ENCODE results near the gene USP6NL.
A peak's percentile ranks its signal among the peaks of the same experiment; 100 is the strongest.
"Not testable (repeated sequence)": the region's sequence is repeated elsewhere in the genome, so short reads cannot be mapped to it uniquely, and the experiment has no call there.

USP6NL gene

DNA sequence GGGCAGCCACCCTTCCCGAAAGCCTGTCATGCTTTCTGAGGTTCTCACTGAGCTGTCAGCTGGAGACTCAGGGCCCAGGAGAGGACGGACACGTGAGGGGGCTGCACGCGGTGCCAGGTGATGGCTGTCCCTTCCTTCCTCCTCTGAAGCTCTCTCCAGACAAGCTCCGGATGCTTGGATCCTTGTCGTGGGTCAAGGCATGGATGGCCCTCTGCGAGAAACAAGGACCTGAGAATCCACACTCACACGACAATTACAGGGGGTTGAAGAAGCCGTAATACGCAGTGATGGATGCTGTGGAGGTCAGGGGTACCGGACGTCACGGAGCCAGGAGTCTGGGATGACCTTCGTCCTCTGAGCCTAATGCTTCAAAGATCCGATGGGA lies 170.3 kb downstream of the USP6NL start:
- no peak for DNase-seq

DNA sequence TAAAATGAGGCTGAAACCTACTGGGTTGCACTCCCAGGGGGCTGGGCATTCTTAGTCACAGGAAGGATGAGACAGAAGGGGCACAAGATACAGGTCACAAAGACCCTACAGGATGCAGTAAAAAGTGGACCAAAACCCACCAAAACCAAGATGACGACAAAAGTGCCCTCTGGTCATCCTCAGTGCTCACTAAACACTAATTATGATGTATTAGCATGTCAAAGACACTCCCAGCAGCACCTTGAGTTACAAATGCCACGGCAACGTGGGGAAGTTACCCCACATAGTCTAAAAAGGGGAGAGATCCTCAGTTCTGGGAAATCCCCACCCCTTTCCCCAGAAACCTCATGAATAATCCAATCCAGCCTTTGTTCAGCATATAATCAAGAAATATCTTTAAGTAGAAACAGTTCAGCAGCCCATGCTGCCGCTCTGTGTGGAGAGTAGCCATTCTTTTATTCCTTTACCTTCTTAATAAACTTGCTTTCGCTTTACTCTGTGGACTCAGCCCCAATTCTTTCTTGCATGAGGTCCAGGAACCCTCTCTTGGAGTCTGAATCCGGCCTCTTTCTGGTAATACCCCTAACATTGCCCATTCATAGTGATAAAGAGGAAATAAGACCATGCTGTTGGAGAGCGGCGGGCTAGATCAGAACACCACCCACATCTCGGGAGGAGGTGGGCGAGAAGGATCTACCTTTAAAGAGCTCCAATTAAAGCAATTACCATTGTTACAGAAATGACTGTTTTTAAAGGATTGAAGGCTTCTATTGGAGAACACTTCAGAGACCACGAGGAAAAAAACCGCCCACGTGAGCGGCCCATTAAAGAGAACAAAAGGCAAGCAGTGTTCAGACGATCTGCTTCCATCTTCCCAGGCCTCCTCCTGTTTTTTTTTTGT lies 170.9 kb downstream of the USP6NL start:
- peak; percentile 5 for DNase-seq

DNA sequence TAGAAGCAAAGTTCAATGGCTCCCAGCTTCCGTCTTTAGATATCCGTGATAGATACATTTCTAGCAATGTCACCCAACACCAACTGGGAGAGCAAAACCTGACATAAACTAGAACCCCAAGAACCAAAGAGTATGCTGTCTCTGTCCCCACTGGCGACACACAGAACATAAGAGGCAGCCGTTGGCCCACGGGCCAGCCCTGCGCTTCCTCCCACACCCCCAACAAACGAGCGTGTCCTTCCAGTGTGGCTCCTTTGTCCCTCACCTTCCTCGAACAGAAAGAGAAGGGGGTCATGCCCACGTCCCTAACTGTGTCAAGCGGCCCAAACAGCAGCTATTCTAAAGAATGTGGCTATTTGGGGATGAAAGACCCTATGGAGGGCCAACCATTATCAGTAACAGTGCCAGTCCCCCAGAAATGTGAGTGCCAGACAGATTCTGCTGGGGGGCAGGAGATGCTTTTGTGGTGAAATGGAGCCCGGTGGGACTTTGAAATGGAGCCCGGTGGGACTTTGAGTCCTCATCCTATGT lies 171.9 kb downstream of the USP6NL start:
- no peak for DNase-seq

DNA sequence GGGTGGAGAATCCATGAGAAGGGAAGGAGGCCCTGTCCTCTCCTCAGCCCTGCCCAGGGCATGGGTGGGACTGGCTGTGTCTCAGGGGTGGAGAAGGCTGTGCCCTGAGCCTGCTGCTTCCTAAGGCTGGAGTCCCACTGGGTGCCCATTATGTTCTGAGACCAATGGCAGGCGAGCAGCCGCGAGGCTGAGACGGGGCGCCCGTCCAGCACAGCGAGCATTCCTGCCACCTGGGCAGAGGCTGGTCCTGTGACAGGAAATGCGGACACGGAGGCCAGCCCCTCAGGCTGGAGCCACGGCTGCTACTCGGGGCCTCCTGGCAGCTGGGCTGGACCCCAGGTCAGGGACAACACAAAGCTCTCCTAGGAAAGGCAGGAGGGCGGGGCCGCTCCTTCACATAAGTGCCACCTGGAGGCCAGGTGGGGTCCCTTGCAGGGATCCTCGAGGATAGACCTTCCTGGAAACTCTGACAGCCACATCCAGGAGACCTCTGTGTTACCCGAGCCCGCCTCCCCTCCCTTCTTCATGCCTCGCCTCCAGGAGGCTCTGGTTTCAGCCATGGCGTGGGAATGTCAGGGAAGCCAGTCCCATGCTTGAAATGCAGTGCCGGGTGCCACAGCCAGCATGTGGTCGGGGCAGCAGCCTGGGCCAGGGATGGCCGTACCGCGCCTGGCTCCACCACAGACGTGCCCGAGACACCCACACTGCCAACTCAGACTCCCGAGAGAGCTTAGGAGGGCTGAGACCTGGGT lies 173.9 kb downstream of the USP6NL start:
- peak; percentile 81 for DNase-seq

DNA sequence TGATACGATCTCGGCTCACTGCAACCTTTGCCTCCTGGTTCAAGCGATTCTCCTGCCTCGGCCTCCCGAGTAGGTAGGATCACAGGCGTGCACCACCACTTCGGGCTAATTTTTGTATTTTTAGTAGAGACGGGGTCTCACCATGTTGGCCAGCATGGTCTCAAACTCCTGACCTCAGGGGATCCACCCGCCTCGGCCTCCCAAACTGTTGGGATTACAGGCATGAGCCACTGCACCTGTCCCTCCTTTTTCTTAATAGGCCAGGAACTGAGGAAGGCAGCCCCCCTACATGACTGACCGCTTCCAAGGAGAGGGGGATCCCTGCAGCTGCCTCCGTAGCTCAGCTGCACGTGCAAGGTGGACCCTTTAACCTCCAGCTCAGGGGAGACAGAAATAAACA lies 175.0 kb downstream of the USP6NL start:
- not testable (repeated sequence) for DNase-seq

DNA sequence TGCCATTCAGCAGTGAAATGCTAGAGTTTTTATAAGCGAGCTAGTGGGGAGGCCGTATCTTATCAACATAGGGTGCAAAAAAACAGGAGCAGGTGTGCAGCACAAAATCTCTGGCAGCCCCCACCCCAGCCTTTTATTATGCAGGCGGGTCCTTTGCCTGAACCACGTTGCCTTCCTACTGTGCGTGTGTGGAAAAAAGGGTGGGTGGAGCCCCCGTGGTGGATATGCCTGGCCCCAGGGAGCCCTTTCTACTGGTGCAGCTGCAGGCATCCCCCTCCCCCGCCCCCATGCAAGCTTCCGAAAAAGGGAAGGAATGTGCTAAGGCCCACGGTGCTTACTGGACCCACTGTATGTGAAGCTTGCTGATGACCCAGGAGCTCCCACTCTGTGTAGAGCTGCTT lies 175.9 kb downstream of the USP6NL start:
- no peak for DNase-seq

DNA sequence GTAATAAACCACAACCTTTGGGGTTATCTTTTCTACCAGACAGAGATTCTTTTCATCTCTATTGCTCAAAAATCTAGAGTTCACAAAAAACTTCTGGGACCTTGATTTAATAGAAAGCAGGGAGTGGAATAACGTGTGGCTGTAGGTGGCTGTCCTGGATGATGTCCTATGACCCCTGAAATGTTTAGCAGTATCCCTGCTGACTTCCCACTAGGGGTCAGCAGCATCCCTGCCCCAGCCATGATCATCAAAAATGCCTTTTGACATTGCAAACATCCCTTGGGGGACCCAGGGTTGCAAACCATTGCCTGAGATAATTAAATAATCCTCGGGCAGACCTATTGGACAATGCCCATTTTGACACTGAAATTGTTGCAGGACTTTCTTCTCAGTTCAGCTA lies 177.1 kb downstream of the USP6NL start:
- DNase-seq = no peak

DNA sequence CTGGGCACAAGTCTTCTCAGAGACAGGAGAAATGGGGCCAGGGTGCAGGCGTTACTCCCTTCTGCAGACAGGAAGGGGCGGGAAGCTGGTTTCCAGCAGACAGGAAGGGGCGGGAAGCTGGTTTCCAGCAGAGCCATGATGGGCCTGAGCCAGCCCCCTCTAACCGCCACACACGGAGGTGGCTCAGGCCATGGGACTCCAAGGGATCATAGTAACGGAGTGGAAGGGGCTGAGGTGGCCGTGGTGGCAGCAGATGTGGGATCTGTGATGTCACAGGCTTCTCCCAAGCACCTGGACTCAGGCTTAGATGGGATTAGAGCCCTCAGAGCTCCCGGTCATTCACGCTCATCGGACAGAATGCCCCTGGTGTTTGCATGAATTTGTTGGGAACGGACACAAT lies 177.8 kb downstream of the USP6NL start:
- no peak for DNase-seq

DNA sequence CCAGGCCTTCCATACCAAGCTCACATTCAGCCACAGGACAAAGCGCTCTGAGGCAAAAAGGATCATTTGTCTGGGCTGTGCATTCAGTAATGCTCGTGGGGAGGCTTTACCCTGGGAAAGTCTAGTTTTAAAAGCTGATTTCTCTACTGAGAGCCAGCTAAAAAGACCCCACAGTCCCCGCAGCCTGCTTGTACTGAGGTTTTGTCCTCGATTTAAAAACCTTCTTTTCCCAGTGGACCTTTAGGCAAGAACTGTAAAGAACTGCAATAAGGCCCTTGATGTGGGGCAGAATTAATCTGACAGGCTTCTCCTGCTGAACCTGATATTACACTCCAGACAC lies 180.3 kb downstream of the USP6NL start:
- DNase-seq = no peak

DNA sequence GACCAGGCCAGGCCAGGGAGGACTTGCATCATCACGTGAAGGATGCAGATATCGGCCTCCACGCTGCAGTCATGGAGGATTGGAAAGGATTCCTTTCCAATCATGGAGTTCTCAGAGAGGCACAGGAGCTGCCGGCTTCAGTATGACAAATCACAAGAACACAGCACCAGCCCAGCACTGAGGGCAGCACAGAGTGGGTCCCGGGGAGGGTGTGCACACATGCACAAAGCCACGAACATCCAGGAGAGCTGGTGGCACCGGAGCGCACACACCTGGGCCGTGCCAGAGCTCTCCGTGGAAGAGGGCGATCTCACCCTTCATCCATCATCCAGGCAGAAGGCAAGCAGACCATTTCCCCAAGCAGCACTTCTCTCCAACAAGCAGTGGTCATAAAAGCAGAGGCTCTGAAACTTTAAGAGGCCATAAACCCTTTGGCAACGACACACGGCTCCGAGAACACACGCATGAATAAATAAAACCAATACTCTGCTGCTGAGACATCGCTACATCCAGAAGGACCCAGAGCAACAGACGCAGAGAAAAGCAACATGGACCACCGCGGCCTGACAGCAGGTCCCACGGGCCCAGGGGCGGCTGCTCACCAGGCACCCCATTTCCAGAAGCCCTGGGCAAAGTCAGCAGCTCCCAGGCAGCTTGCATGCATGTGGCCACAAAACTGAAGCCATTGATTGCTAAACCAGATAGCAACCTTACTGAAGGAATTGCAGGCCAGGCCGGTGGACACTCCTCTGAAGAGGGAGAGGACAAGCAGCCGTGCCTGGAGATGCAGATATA lies 180.8 kb downstream of the USP6NL start:
- DNase-seq = no peak

DNA sequence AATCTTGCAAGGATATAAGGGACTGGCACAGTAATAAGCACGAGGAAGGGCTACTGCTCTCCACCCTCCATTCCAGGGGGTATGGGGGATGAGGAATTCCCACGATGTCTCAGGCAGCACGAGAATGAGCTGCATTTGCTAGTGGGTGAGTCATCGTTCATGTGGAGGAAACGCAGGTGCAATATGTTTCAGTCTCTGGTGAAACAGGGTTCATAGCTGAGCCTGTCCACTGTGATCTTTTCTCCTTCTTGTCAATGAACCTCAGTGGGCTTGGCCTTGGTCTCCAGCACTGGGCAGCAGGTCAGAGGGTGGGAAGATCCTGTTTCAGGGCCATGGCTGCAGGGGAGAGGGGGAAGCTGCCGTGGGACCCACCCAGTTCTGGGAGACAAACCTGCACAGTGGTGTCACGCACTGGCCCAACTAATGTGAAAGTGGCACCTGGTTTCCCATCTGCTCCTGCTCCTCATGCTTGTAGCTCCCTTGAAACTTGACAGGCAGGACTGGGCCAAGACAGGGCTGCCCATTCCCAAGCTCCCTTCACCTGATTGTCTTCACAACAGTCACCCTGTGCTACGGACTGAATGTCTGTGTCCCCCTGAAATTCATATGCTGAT lies 181.9 kb downstream of the USP6NL start:
- no peak for DNase-seq

DNA sequence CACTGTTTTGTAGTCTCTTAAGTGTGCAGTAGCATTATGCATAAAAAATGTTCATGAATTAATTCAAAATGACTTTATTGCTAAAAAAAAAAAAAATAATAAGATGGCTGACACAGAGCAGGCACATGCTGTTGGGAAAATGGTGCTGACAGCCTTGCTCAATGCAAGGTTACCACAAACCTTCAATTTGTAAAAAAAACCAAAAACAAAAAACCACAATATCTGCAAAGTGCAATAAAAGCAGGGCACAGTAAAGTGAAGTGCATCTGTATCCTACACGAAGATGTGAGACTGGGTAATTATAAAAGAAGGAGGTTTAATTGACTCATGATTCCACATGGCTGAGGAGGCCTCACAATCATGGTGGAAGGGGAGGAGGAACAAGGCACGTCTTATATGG lies 185.8 kb downstream of the USP6NL start:
- DNase-seq = peak; percentile 2

DNA sequence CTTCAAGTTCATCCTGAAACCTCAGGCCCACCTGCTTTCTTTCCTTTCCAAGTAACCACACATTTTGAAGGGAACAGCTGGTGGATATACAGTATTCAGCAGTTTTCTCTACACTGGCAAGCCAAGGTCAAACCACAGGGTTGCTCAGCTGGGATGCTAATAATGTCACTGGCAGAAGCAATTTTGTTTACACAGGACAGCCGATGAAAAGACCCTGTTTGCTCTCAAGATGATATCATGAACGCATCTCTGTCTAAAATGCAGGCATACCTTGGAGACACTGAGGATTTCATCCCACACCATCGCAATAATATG lies 186.2 kb downstream of the USP6NL start:
- DNase-seq = peak; percentile 78

DNA sequence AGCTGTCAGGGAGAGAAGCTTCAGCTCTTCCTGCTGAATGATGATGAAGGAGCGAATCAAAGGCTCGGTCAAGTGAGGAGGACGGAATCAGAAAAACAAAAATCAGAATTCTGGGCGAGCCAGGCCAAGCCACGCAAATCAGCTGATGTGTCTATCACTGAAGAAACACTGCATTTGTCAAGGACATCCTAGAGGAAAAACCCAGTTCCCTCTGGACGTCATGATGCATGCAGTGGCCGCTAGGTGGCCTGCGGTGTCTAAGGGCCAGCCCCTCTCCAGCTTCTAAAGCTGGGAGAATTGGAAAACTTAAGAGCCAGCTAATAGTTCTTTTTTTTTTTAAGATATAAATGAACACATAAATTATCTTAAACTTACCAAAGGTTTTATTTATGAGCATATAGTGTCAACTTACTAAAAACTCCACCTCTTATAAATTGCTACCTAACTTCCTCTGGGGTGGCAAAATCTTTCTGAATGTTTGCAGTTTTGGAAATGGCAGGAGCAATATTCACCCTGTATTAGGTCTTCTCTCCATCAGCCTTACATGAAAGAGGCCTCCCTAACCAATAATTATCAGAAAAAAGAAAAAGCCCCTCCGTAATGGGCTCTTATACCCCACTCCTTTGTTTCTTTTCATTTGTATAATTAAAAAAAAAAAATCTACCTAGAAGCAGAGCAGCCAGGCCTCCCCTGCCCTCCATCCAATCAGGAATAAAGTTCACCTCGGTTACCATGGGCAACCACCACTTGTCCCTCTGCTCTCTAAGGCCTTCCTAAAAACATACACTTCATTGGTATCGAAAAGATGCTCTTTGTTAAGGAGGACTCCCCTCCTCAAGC lies 186.8 kb downstream of the USP6NL start:
- DNase-seq = peak; percentile 62

DNA sequence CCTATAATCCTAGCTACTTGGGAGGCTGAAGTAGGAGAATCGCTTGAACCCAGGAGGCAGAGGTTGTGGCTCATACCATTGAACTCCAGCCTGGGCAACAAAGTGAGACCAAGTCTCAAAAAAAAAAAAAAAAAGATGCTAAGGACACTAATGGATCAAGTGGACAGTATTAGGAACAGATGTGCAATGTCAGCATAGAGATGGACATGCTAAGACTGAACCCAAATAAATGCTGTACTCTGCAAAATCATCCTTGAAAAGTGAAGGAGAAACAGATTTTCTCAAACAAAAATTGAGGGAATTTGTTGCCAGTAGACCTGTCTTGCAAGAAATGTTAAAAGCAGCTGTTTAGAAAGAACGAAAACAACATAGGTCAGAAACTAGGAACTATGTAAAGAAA lies 194.5 kb downstream of the USP6NL start:
- DNase-seq = no peak

DNA sequence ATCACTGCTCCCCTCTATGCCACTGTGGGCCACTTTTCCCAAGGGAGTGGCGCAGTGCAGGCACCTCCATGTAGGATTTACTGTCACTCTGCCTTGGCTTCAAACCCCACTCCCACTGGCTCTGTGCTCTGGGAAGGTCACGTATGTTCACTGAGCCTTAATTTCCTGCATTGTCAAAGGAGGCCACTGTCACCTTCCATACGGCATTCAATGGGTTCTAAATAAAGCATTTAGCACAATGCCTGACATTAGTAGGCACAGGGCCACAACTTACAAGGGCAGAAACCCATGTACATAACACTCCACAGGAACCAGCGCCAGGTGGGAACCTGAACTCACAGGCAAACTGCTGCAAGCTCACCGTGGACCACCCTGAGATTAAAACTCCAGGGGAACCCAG lies 196.4 kb downstream of the USP6NL start:
- DNase-seq = no peak

DNA sequence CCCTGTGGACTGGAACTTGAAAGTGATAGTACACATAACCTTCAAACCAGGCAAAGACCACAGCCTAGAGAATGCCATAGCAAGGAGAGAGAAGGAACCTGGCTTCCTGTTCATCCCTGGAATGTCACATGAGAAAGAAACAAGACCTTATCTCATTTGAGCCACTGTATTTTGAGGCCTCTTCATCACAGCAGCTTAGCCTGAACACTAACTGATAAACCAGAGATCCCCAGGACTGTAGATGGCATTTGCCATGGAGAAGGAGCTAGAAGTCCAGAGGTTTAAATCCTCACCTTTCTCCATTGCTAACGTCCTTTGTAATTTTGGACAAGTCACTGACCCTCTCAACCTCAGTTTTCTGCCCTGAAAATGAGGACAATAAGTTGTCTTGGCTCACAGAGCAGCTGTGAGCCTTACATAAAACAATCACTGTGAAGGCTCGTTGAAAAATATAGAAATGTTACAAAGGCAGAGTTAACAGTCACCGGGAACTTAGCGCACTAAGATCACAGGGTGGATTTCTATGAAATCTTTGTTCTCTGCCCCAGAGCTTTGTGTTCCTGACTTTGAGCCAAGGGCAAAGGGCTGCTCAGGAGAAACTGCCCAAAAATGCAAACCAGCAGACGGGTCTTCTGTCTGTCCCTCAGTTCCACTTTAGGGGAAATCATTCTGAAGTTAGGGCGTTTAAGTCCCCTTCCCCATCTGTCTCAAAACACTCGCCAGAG lies 197.0 kb downstream of the USP6NL start:
- DNase-seq = no peak

DNA sequence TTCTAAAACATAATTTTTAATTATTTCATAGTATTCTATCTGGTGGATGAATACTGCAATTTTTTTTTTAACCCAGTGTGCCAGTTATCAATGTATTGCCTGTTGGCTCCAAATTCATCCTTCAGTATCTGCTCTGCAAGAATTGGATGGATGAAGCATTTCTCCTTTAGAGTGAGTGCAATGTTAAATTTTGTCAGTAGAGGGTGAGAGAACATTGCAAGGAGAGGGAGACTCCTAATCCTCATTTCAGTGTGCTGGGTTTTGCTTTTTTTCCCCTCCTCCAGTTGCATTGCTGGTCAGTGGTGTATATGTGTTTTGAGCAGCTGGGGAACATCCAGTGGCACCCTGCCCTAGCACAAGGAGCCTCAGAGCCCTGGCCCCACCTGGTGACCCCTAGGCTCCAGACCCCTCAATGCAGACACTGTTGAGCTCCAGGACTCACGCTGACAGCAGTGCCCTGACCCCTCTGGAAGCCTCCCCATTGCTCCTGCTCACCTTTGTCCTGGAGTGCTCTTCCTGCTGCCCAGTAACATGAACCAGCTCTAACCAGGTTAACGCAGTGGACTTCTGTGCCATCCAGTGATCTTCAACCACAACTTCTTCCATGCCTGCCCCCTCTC lies 199.4 kb downstream of the USP6NL start:
- peak; percentile 5 for DNase-seq

DNA sequence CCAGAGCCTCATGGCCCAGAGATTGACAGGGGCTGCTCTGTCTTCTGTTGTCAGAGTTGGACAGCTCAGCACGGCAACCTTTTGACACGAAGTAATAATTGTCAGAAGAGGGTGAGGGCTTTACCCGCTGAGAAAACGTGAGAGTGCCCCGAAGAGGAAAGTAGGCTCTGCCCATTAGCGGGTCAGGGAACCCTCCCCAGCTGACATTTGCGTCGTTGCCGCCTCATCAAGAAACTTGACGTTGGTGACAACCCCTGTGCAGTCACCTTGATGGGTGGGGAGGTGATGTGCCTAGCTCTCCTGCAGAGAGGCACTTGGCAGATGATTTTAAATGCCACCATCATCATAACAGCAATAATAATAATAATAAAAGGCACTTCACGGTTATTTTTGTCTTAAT lies 202.1 kb downstream of the USP6NL start:
- no peak for DNase-seq

DNA sequence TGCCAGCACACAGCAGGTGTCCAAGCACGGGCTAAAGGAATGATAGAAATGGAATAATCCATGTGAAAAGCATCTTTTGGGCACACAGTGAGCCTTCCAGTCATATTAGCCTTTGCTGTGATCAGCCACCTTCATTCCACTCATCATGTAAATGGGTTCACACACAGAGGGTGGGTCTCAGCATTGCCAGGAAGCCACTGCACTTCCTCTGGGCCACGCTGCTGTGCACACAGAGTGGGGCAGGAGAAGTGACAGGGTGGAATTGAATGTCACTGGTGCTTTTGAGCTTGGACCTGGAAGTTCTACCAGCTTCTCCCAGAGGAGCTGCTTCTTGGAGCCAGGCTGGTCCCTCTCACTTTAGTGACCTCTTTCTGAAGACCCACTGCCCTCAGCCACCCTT lies 203.5 kb downstream of the USP6NL start:
- DNase-seq = no peak

DNA sequence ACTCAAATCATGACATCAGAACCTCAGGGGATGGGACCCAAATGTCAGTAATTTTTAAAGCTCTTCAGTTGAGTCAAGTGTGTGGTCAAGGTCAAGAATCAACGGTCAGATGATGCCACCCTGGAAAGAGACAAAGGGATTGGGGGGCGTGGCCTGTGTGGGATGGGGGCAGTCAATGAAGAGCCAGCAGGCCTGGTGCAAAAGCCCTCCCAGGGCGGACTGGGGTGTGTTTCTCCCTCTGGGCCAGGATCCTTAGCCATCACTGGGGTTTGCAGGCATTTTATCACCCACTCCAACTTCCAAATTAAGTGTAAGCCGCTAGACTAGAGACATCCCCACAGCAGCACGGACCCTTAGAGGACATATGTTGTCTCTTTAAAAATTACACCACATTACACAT lies 204.7 kb downstream of the USP6NL start:
- DNase-seq = no peak
